Panc1 (cell line): ENCODE results near the gene NOXA1. TPM values are rescaled to one million over a fixed set of nuclear protein-coding genes. Genes with fewer than 3 reads are reported as not detected.

Experiments used
- ATAC-seq: fragments of 200-7000 bp; cut with Tn5 transposase; 2 replicates; pipeline ENCODE4 v1.9.1; 2020; ENCODE audit warnings: mild to moderate bottlenecking, moderate library complexity
- BruUV-seq: library from RNA; stranded (reverse); fragments of 400-500 nt; replicated peaks from 2 replicates; lab custom pipeline; 2021; lab: Mats Ljungman, UMichigan
- CTCF ChIA-PET: fragments of 300-600 bp; sonication (Branson Sonifier 250); formaldehyde crosslinking; loops from one replicate; lab custom pipeline; 2022; ENCODE audit warnings: antibody characterized with exemption; lab: Charles Lee
- POLR2A ChIA-PET: fragments of 300-600 bp; sonication (Branson Sonifier 250); formaldehyde crosslinking; loops from one replicate; lab custom pipeline; 2022; ENCODE audit warnings: antibody characterized with exemption; lab: Charles Lee
- DNase-seq: peaks from one replicate; pipeline ENCODE4 v3.0.0-alpha.2; 2010; ENCODE audit warnings: low read depth, low spot score
- H3K27ac ChIP-seq: 2 replicates; pipeline ENCODE4 v1.5.1; 2011; ENCODE audit warnings: mild to moderate bottlenecking, low read length, inconsistent platforms
- H3K27me3 ChIP-seq: fragments of 200-500 bp; sonication (Bioruptor generic); 2 replicates; pipeline ENCODE4 v1.6.0; 2014; ENCODE audit warnings: low read length, inconsistent platforms; ENCODE audit not compliant: control insufficient read depth, insufficient read depth
- H3K36me3 ChIP-seq: fragments of 200-500 bp; sonication (Bioruptor generic); 2 replicates; pipeline ENCODE4 v1.5.1; 2014; ENCODE audit warnings: inconsistent platforms, mild to moderate bottlenecking, low read length, moderate library complexity; ENCODE audit not compliant: control insufficient read depth, insufficient read depth
- H3K4me1 ChIP-seq: 2 replicates; pipeline ENCODE4 v1.5.1; 2011; ENCODE audit warnings: inconsistent platforms, mild to moderate bottlenecking, low read length, moderate library complexity; ENCODE audit not compliant: control insufficient read depth, insufficient read depth
- H3K4me3 ChIP-seq, 2 experiments: 2 replicates each; pipeline ENCODE4 v1.5.1; 2011 to 2012; ENCODE audit warnings: low read depth in 2 of 2, low read length in 2 of 2, mild to moderate bottlenecking in 2 of 2, inconsistent platforms in 1 of 2, moderate library complexity in 1 of 2
- H3K9me3 ChIP-seq: fragments of 200-500 bp; sonication (Bioruptor generic); 2 replicates; pipeline ENCODE4 v1.5.1; 2014; ENCODE audit warnings: low read depth, mild to moderate bottlenecking, inconsistent platforms, low read length, moderate library complexity; ENCODE audit not compliant: control insufficient read depth, insufficient read depth
- POLR2AphosphoS5 ChIP-seq: IDR thresholded peaks from 2 replicates; pipeline ENCODE4 v1.6.1; 2012; ENCODE audit warnings: mild to moderate bottlenecking, low read depth, low read length, moderate library complexity
- REST ChIP-seq, 2 experiments: IDR thresholded peaks; 2 replicates each; pipeline ENCODE4 v1.6.1; 2011 to 2012; ENCODE audit warnings: low read depth in 2 of 2, control low read depth in 1 of 2, low read length in 1 of 2, mild to moderate bottlenecking in 1 of 2, moderate library complexity in 1 of 2; ENCODE audit not compliant: insufficient read depth in 1 of 2
- SIN3A ChIP-seq: IDR thresholded peaks from 2 replicates; pipeline ENCODE4 v1.6.1; 2012; ENCODE audit warnings: low read depth, mild to moderate bottlenecking, low read length, moderate library complexity, borderline replicate concordance; ENCODE audit not compliant: insufficient read depth
- TCF7L2 ChIP-seq: IDR thresholded peaks from 2 replicates; pipeline ENCODE4 v1.6.1; 2011; ENCODE audit warnings: mild to moderate bottlenecking, low read depth, low read length, inconsistent platforms
- in situ Hi-C: cut with HindIII; loops from 2 replicates; pipeline ENCODE4 v1.10.0; 2016; ENCODE audit warnings: low sequenced_read_pairs, low pct_unique_long_range_greater_than_20kb
- intact Hi-C: fragments of 100-400 bp; cut with micrococcal nuclease; formaldehyde crosslinking; loops from one replicate; pipeline ENCODE4 v1.10.0; 2022; ENCODE audit not compliant: unreplicated experiment
- total RNA-seq: library from RNA; stranded (reverse); gene quantifications from one replicate; pipeline ENCODE4 v1.2.1, GENCODE V29; 2021; ENCODE audit not compliant: unreplicated experiment
- TF ChIP-seq, protein P1 (sequence below): fragments of 450-650 bp; IDR thresholded peaks from 2 replicates; pipeline ENCODE4 v1.5.1; 2017; ENCODE audit warnings: mild to moderate bottlenecking

The NOXA1 gene
- total RNA-seq, 1 experiment from 2014 or later: 3.7 TPM

- ChIA-PET CTCF (interaction anchor here (0.5 to 1.2 kb wide), 3 partner anchors 15 to 110 kb away, joined by 4 to 5 read pairs (median 4); partner anchors contain the start of genes EXD3 and NRARP), POLR2A (no interaction called here)
- DNase-seq (no peak), ATAC-seq (no peak)
- Histone ChIP-seq H3K4me1 (peaks cover 36% of the 10 kb centered on the region), H3K4me3 (peak overlapping the region; percentile 30 to 49), H3K36me3 (no peaks in the 10 kb centered on the region), H3K27me3 (no peaks in the 10 kb centered on the region), H3K27ac (peak overlapping the region; percentile 51; the same call in 1 of the 2 replicates), H3K9me3 (no peaks in the 10 kb centered on the region)
- BruUV-seq: no TSS peak
- TF ChIP-seq SIN3A: no peak
- TF ChIP-seq, protein P1, sequence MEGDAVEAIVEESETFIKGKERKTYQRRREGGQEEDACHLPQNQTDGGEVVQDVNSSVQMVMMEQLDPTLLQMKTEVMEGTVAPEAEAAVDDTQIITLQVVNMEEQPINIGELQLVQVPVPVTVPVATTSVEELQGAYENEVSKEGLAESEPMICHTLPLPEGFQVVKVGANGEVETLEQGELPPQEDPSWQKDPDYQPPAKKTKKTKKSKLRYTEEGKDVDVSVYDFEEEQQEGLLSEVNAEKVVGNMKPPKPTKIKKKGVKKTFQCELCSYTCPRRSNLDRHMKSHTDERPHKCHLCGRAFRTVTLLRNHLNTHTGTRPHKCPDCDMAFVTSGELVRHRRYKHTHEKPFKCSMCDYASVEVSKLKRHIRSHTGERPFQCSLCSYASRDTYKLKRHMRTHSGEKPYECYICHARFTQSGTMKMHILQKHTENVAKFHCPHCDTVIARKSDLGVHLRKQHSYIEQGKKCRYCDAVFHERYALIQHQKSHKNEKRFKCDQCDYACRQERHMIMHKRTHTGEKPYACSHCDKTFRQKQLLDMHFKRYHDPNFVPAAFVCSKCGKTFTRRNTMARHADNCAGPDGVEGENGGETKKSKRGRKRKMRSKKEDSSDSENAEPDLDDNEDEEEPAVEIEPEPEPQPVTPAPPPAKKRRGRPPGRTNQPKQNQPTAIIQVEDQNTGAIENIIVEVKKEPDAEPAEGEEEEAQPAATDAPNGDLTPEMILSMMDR: no peak
- TF ChIP-seq POLR2AphosphoS5: no peak
- TF ChIP-seq TCF7L2: no peak
- no peak for TF ChIP-seq REST (IDR thresholded peaks at IDR 0.05; ENCODE audit: insufficient read depth in 1 of 2, low read depth in 2 of 2, low read length in 1 of 2)
- intact Hi-C loops (no loop called here), in situ Hi-C loops (no loop called here)
These were observed 15.4 kb upstream of the NOXA1 start for GRCh38 chr9:137407590-137408300.

DNA sequence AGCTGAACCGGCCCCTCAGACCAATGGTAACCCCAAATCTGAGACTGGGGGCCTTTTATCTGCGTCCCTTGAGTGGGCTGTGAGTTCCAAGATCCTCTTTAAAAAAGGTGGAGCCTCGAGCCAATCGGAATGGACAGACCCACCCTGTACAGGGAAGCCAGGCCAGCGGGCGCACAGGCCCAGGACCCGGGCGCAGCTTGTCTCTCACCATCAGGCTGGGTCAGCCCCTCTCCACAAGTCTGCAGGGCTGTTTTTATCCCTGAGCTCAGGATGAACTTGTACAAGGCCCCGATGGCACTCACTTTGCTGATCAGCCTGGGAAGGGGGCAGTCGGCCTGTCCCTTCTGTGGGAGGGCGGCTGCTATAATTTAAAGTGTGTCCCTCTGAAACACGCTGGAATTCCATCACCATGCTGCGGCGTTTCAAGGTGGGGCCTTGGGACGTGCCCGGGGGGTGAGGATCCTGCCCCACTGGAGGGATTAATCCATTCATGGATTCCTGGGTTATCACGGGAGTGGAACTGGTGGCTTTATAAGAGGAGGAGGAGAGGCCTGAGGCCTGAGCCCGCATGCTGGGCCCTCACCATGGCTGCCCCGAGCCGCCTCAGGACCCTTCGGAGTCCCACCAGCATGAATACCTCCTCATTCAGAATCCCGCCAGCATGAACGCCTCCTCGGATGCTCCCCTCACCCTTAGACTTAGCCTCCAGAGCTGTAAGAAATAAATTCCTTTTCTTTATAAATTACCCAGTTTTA, 14.4 kb upstream of the NOXA1 start:
- H3K36me3 ChIP-seq: no peaks in the 10 kb centered on the region
- TF ChIP-seq TCF7L2 (no peak), SIN3A (no peak), POLR2AphosphoS5 (no peak), REST (IDR thresholded peaks at IDR 0.05; ENCODE audit: insufficient read depth in 1 of 2, low read depth in 2 of 2, low read length in 1 of 2) (no peak)
- TF ChIP-seq, protein P1: no peak
- peak overlapping the region; percentile 40 for H3K27ac ChIP-seq
- ChIA-PET POLR2A (interaction anchor here (0.6 kb wide), 1 partner anchor 33 kb away, joined by 3 read pairs; no protein-coding TSS in a partner anchor), CTCF (interaction anchor here (0.5 to 1.2 kb wide), 2 partner anchors 14 to 107 kb away, joined by 4 read pairs; partner anchors contain the start of genes EXD3 and NRARP)
- in situ Hi-C loops: no loop called here
- no peak for ATAC-seq
- H3K9me3 ChIP-seq: no peaks in the 10 kb centered on the region
- no peaks in the 10 kb centered on the region for H3K27me3 ChIP-seq
- intact Hi-C loops: no loop called here
- no peak for DNase-seq
- H3K4me3 ChIP-seq: no peak overlapping the region
- peaks cover 37% of the 10 kb centered on the region for H3K4me1 ChIP-seq
- BruUV-seq: no TSS peak
